Ovary (tissue), 9 donors: ENCODE results near the gene ZNF750. TPM values are rescaled to one million over a fixed set of nuclear protein-coding genes. Genes with fewer than 3 reads are reported as not detected.

Experiments used
- DNase-seq, 5 donors: peaks; one replicate each; pipeline ENCODE4 v3.0.0-alpha.2; 2019 to 2020
- H3K27ac ChIP-seq, 2 donors: fragments of 200-600 bp; one replicate each; pipeline versions ENCODE4 v1.5.1 to v1.8.0; 2019 to 2022
- H3K27me3 ChIP-seq: fragments of 200-600 bp; one replicate; pipeline ENCODE4 v1.8.0; 2022
- H3K36me3 ChIP-seq: fragments of 200-600 bp; sonication (generic); one replicate; pipeline ENCODE4 v1.5.1; 2019
- H3K4me1 ChIP-seq: one replicate; pipeline ENCODE4 v1.8.1; 2013; ENCODE audit warnings: mild to moderate bottlenecking, moderate library complexity; ENCODE audit not compliant: insufficient read depth
- H3K4me3 ChIP-seq: fragments of 200-600 bp; sonication (generic); one replicate; pipeline ENCODE4 v1.5.1; 2017
- H3K9me3 ChIP-seq, 2 donors: fragments of 200-600 bp in 1 of 2; sonication (generic) in 1 of 2; one replicate each; pipeline versions ENCODE4 v1.5.1 to v1.8.1; 2013 to 2019; ENCODE audit warnings: mild to moderate bottlenecking in 1 of 2, moderate library complexity in 1 of 2
- EP300 ChIP-seq: sonication (generic); formaldehyde crosslinking; IDR thresholded peaks from one replicate; pipeline ENCODE4 v1.6.1; 2017; ENCODE audit warnings: antibody characterized with exemption
- POLR2A ChIP-seq: fragments of 450-650 bp; IDR thresholded peaks from one replicate; pipeline ENCODE4 v1.6.1; 2017; ENCODE audit warnings: antibody characterized with exemption, mild to moderate bottlenecking, moderate library complexity
- WGBS, 3 donors: extraction: QIAGEN DNeasy Blood & Tissue Kit in 1 of 3; methylation state at CpG; one replicate each; pipeline versions ENCODE4 v1.1.5 to v1.1.7; 2013 to 2017; 5-methylcytosine and 5-hydroxymethylcytosine counted together
- intact Hi-C, 4 donors: fragments of 100-400 bp; cut with DNase I; formaldehyde crosslinking; loops; one replicate each; pipeline versions ENCODE4 v1.11.0 to v1.15.1; 2022 to 2023
- polyA plus RNA-seq, 2 donors: library from polyadenylated mRNA; stranded (reverse); fragments of 200-250 nt in 1 of 2; fragments of 350-450 nt in 1 of 2; fragmentation: Illumina TruSeq in 1 of 2; extraction: RNeasy Lipid Tissue Mini Kit (QIAGEN cat#74804) in 1 of 2; gene quantifications; one replicate each; pipeline ENCODE4 v1.2.3, GENCODE V29; 2013 to 2014
- total RNA-seq, 7 donors: library from RNA; depleted of rRNA in 2 of 7; stranded (reverse); fragments of >200 nt in 2 of 7; fragmentation: NEBNext Ultra II Directional in 3 of 7; extraction: Animal tissue kit (Norgen Biotek cat#: 25700) in 3 of 7; gene quantifications; one replicate each; pipeline versions ENCODE4 v1.1.0 to v1.2.4, GENCODE V29; 2016 to 2023
- TF ChIP-seq, protein P1 (sequence below), 3 donors: fragments of 450-650 bp in 2 of 3; fragments of 200-600 bp in 1 of 3; IDR thresholded peaks; one replicate each; pipeline versions ENCODE4 v1.5.1 to v1.8.0; 2016 to 2022; ENCODE audit warnings: antibody characterized with exemption in 3 of 3, mild to moderate bottlenecking in 1 of 3
- donor health status: DM: no; HTN: no; CAD: no; lungs with moderate emphysema.
- donor health status: DM: no; HTN: no; CAD: no.
- donor health status: Bipolar disorder and iron deficiency.
- donor health status: DM: yes; HTN: yes; CAD: no.
- donor health status: DM: no; HTN: no; CAD: no.
- donor health status: DM: yes; HTN: yes; CAD: no.

Gene ZNF750
- total and polyA plus RNA-seq, 9 donors = 0.02 TPM; not detected in 8

DNA sequence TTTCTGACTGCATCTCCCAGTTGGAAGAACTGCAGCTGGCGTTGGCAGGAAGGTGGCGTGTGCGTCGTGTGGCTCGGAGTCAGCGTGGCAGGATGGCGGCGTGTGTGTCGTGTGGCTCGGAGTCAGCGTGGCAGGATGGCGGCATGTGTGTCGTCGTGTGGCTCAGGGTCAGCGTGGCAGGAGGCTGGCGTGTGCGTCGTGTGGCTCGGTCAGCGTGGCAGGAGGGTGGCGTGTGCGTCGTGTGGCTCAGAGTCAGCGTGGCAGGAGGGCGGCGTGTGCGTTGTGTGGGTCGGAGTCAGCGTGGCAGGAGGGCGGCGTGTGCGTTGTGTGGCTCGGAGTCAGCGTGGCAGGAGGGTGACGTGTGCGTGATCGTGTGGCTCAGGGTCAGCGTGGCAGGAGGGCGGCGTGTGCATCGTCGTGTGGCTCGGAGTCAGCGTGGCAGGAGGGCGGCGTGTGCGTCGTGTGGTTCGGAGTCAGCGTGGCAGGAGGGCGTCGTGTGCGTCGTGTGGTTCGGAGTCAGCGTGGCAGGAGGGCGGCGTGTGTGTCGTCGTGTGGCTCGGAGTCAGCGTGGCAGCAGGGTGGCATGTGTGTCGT, 38.3 kb downstream of the ZNF750 start:
- intact Hi-C loops = no loop called here

DNA sequence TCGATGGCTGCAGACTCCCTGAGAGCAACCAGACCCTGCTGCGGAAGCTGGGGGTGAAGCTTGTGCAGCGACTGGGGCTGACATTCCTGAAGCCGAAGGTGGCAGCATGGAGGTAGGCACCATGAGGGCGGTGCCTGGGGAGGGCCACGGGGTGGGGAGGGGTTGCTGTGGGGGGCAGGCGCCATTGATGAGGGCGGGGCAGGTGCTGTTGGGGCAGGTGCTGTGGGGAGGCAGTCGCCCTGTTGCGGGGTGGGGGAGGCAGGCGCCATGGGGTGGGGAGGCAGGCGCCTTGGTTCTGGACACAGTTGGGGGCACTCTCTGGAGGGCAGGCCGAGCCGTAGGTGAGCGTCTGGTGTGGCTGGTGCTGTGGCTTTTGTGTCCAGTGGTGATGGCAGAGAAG, 38.9 kb downstream of the ZNF750 start:
- Histone ChIP-seq H3K4me3 (no peak overlapping the region), H3K27ac (no peak overlapping the region), H3K36me3 (no peaks in the 10 kb centered on the region), H3K9me3 (no peaks in the 10 kb centered on the region), H3K27me3 (no peaks in the 10 kb centered on the region), H3K4me1 (peaks cover 8% of the 10 kb centered on the region)
- DNase-seq = no peak
- TF ChIP-seq POLR2A (no peak), EP300 (no peak)
- TF ChIP-seq, protein P1, sequence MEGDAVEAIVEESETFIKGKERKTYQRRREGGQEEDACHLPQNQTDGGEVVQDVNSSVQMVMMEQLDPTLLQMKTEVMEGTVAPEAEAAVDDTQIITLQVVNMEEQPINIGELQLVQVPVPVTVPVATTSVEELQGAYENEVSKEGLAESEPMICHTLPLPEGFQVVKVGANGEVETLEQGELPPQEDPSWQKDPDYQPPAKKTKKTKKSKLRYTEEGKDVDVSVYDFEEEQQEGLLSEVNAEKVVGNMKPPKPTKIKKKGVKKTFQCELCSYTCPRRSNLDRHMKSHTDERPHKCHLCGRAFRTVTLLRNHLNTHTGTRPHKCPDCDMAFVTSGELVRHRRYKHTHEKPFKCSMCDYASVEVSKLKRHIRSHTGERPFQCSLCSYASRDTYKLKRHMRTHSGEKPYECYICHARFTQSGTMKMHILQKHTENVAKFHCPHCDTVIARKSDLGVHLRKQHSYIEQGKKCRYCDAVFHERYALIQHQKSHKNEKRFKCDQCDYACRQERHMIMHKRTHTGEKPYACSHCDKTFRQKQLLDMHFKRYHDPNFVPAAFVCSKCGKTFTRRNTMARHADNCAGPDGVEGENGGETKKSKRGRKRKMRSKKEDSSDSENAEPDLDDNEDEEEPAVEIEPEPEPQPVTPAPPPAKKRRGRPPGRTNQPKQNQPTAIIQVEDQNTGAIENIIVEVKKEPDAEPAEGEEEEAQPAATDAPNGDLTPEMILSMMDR (IDR thresholded peaks at IDR 0.05) = no peak
- intact Hi-C loops = no loop called here
- WGBS, 3 donors = 95 to 99% (median 97%) methylated on average over 15 of the region's 15 CpGs

More for the DNA sequence above, 38.3 kb downstream of the ZNF750 start:
- 94 to 96% (median 96%) methylated on average over 63 of the region's 63 CpGs for WGBS, 3 donors
- H3K27ac ChIP-seq = no peak overlapping the region
- H3K4me3 ChIP-seq = no peak overlapping the region
- no peak for DNase-seq
- H3K9me3 ChIP-seq = no peaks in the 10 kb centered on the region
- TF ChIP-seq, protein P1 (IDR thresholded peaks at IDR 0.05) = no peak
- no peak for TF ChIP-seq EP300
- no peak for TF ChIP-seq POLR2A
- H3K4me1 ChIP-seq = peaks cover 8% of the 10 kb centered on the region
- no peaks in the 10 kb centered on the region for H3K27me3 ChIP-seq
- no peaks in the 10 kb centered on the region for H3K36me3 ChIP-seq

DNA sequence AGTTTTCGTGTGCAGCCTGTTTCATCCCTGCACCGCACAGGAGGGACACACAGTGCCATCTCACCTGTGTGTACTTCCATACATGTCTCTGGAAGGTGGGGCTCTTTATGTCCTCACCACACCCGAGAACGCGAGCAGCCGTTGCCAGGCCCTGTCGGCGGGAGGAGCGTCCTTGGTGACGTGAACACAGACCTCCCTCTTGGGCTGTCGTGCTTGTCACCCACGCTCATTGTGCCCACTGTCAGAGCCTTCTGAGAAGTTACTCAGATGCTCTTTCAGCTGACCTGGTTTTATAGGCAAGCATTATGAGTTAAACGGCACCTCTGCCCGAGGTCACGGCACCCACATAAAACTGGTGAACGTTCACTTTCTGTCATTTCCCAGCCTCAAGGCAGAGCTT, 40.2 kb downstream of the ZNF750 start:
- no peak for TF ChIP-seq POLR2A
- no peak for TF ChIP-seq EP300
- Histone ChIP-seq H3K4me3 (no peak overlapping the region), H3K27me3 (no peaks in the 10 kb centered on the region), H3K4me1 (peaks cover 3% of the 10 kb centered on the region), H3K27ac (no peak overlapping the region), H3K9me3 (no peaks in the 10 kb centered on the region), H3K36me3 (no peaks in the 10 kb centered on the region)
- intact Hi-C loops = no loop called here
- no peak for DNase-seq
- 91 to 92% (median 92%) methylated on average over 16 of the region's 16 CpGs for WGBS, 3 donors

DNA sequence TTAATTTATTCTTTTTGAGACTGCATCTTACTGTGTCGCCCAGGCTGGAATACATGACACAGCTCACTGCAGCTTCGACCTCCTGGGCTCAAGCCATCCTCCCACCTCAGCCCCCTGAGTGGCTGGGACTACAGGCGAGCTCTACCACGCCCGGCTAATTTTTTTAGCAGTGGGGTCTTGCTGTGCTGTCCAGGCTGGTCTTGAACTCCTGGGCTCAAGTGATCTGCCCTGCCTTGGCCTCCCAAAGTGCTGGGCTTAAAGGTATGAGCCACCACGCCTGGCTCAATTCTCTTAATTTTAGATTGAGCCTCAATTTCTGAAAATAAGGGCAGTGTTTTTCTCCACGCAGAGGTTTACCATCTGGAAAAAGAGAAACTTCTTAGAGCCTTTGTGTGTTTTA, 41.1 kb downstream of the ZNF750 start:
- H3K27me3 ChIP-seq = no peaks in the 10 kb centered on the region
- TF ChIP-seq EP300 (no peak), POLR2A (no peak)
- TF ChIP-seq, protein P1 (IDR thresholded peaks at IDR 0.05) = no peak
- DNase-seq = no peak
- H3K27ac ChIP-seq = no peak overlapping the region
- H3K9me3 ChIP-seq = no peaks in the 10 kb centered on the region
- no peaks in the 10 kb centered on the region for H3K4me1 ChIP-seq
- no peak overlapping the region for H3K4me3 ChIP-seq
- WGBS, 3 donors = 95 to 97% (median 97%) methylated on average over 7 of the region's 7 CpGs
- intact Hi-C loops = no loop called here
- H3K36me3 ChIP-seq = no peaks in the 10 kb centered on the region

DNA sequence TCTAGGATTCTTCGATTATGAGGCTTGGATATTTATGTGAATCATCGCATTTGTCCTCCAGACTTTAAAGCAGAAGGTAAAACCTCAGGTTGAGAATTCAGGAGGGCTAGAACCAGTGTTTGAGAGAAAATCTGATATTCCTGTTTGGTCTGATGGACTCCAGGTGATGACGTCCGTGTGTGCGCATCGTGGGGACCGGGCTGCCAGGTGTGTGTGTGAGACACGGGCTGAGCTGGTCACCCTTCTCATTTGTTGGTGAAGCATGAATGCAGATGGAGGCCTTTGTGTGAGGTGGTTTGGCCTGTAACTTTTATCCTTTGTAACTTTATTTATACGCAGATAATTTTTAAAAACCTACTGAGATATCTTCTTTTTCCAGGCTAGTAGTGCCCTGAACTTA, 42.8 kb downstream of the ZNF750 start:
- no peak overlapping the region for H3K4me3 ChIP-seq
- no peak for TF ChIP-seq EP300
- TF ChIP-seq POLR2A = no peak
- TF ChIP-seq, protein P1 (IDR thresholded peaks at IDR 0.05) = no peak
- intact Hi-C loops = no loop called here
- H3K36me3 ChIP-seq = no peaks in the 10 kb centered on the region
- WGBS, 3 donors = 93 to 95% (median 95%) methylated on average over 9 of the region's 9 CpGs
- H3K27ac ChIP-seq = no peak overlapping the region
- no peaks in the 10 kb centered on the region for H3K4me1 ChIP-seq
- DNase-seq = no peak
- H3K27me3 ChIP-seq = no peaks in the 10 kb centered on the region
- H3K9me3 ChIP-seq = no peaks in the 10 kb centered on the region
